Prostate gland (tissue), 2 donors: ENCODE results near the gene C3. TPM values are rescaled to one million over a fixed set of nuclear protein-coding genes. Genes with fewer than 3 reads are reported as not detected.

Experiments used
- DNase-seq: peaks from one replicate; pipeline ENCODE4 v3.0.0-alpha.2; 2019; ENCODE audit warnings: low spot score
- H3K27ac ChIP-seq, 2 donors: fragments of 200-600 bp; sonication (generic); 2 replicates each; pipeline ENCODE4 v1.5.1; 2017 to 2019
- H3K27me3 ChIP-seq: fragments of 200-600 bp; sonication (generic); replicated peaks from 2 replicates; pipeline ENCODE4 v1.5.1; 2019; ENCODE audit not compliant: insufficient read depth
- H3K36me3 ChIP-seq, 2 donors: fragments of 200-600 bp; sonication (generic); 1 replicate in 1 of 2; 2 replicates in 1 of 2; pipeline versions ENCODE4 v1.5.1 to v1.8.1; 2017 to 2019
- H3K4me1 ChIP-seq: fragments of 200-600 bp; sonication (generic); replicated peaks from 2 replicates; pipeline ENCODE4 v1.5.1; 2019
- H3K4me3 ChIP-seq, 2 donors: fragments of 200-600 bp; sonication (generic); 2 replicates each; pipeline ENCODE4 v1.5.1; 2017 to 2019
- H3K9me3 ChIP-seq: fragments of 200-600 bp; sonication (generic); 2 replicates; pipeline ENCODE4 v1.5.1; 2017
- POLR2A ChIP-seq: fragments of 450-650 bp; IDR thresholded peaks from one replicate; pipeline ENCODE4 v1.6.1; 2016; ENCODE audit warnings: antibody characterized with exemption, mild to moderate bottlenecking
- POLR2AphosphoS5 ChIP-seq: sonication (generic); formaldehyde crosslinking; IDR thresholded peaks from one replicate; pipeline ENCODE4 v1.6.1; 2017; ENCODE audit warnings: antibody characterized with exemption
- WGBS: methylation state at CpG from one replicate; pipeline ENCODE4 v1.1.5; 2018; 5-methylcytosine and 5-hydroxymethylcytosine counted together
- intact Hi-C: fragments of 100-400 bp; cut with DNase I; formaldehyde crosslinking; loops from one replicate; pipeline ENCODE4 v1.14.2; 2022
- total RNA-seq, 2 donors: library from RNA; depleted of rRNA; stranded (reverse); fragments of >200 nt; gene quantifications; one replicate each; pipeline ENCODE4 v1.1.0, GENCODE V29; 2016
- TF ChIP-seq, protein P1 (sequence below), 4 experiments: fragments of 200-600 bp in 2 of 4; fragments of 450-650 bp in 2 of 4; sonication (generic) in 2 of 4; IDR thresholded peaks; 1 replicate in 3 of 4; 2 replicates in 1 of 4; pipeline ENCODE4 v1.5.1; 2016 to 2019; ENCODE audit warnings: antibody characterized with exemption in 4 of 4, mild to moderate bottlenecking in 2 of 4, moderate library complexity in 2 of 4

C3 gene
- total RNA-seq, 2 donors from 2014 or later, result 95.1 to 165 TPM

DNA sequence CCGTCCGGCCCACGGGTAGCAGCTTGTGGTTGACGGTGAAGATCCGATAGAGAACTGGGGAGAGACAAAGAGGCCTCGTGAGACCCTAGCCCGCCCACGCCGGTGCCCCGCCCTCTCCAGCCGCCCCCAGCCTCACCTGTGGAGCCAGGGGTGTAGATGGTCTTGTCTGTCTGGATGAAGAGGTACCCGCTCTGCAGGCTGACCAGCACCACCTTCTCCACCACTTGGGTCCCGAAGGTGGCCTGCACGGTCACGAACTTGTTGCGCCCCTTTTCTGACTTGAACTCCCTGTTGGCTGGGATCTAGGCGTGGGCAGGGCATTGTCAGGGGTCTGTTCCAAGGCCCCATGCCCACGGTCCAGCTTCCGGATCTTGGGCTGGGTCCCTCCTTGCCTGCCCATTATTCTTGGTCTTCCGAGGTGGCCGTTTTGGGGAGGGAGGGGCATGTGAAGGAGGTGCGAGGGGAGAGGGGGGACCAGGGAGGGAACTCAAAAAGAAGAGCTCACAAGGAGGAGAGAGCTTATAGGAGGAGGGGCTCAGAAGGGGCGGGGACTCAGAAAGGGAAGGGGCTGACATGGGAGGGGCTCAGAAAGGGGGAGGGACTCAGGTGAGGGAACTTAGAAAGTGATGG, 2.2 kb downstream of the C3 start:
- intact Hi-C loops, result no loop called here
- WGBS, result 64% methylated on average over 23 of the region's 23 CpGs
- Histone ChIP-seq H3K4me1 (no peaks in the 10 kb centered on the region), H3K27ac (no peak overlapping the region), H3K9me3 (no peaks in the 10 kb centered on the region), H3K27me3 (no peaks in the 10 kb centered on the region), H3K36me3 (no peaks in the 10 kb centered on the region), H3K4me3 (no peak overlapping the region)
- no peak for DNase-seq
- TF ChIP-seq POLR2AphosphoS5 (no peak), POLR2A (no peak)
- TF ChIP-seq, protein P1, sequence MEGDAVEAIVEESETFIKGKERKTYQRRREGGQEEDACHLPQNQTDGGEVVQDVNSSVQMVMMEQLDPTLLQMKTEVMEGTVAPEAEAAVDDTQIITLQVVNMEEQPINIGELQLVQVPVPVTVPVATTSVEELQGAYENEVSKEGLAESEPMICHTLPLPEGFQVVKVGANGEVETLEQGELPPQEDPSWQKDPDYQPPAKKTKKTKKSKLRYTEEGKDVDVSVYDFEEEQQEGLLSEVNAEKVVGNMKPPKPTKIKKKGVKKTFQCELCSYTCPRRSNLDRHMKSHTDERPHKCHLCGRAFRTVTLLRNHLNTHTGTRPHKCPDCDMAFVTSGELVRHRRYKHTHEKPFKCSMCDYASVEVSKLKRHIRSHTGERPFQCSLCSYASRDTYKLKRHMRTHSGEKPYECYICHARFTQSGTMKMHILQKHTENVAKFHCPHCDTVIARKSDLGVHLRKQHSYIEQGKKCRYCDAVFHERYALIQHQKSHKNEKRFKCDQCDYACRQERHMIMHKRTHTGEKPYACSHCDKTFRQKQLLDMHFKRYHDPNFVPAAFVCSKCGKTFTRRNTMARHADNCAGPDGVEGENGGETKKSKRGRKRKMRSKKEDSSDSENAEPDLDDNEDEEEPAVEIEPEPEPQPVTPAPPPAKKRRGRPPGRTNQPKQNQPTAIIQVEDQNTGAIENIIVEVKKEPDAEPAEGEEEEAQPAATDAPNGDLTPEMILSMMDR (IDR thresholded peaks at IDR 0.05), result no peak

DNA sequence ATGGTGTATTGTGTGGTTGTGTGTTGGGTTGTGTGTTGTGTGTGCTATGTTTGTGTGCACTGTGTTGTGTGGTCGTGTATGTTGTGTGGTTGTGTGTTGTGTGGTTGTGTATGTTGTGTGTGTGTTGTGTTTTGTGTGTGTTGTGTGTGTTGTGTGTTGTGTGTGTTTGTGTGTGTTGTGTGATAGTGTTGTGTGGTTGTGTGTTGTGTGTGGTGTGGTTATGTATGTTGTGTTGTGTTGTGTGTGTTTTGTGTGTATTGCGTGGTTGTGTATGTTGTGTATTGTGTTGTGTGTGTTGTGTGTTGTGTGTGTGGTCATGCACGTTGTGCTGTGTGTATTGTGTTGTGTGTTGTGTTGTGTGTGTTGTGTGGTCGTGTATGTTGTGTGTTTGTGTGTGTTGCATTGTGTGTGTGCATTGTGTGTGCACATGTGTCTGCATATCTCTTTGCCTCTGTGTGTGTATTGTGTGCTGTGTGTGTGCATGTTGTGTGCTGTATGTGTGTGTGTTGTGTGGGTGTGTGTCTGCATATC, 2.9 kb downstream of the C3 start:
- DNase-seq, result no peak
- WGBS, result 86% methylated on average over 4 of the region's 4 CpGs
- Histone ChIP-seq H3K9me3 (no peaks in the 10 kb centered on the region), H3K4me1 (no peaks in the 10 kb centered on the region), H3K27me3 (no peaks in the 10 kb centered on the region), H3K4me3 (no peak overlapping the region), H3K36me3 (no peaks in the 10 kb centered on the region), H3K27ac (no peak overlapping the region)
- TF ChIP-seq, protein P1 (IDR thresholded peaks at IDR 0.05), result no peak
- TF ChIP-seq POLR2AphosphoS5 (no peak), POLR2A (no peak)
- intact Hi-C loops, result no loop called here

DNA sequence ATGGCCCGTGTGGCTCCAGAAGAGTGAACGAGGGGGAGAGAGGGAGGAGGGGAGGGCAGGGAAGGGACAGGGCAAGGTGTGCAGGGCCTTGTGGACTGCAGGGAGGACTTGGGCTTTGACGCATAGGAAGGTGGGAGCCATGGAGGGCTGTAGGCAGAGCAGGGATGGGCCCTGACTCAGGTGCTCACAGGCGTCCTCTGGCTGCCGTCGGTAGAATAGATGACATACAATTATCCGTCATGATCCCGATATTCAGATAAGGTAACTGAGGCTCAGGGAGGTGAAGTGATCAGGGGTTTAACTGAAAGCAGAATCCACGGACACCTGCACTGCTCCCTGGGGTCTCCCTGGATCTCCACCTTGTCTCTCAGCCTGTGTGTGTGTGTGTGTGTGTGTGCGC, 3.4 kb downstream of the C3 start:
- 66% methylated on average over 10 of the region's 10 CpGs for WGBS
- Histone ChIP-seq H3K36me3 (no peaks in the 10 kb centered on the region), H3K27me3 (no peaks in the 10 kb centered on the region), H3K27ac (no peak overlapping the region), H3K4me3 (no peak overlapping the region), H3K4me1 (no peaks in the 10 kb centered on the region), H3K9me3 (no peaks in the 10 kb centered on the region)
- intact Hi-C loops, result no loop called here
- DNase-seq, result no peak
- TF ChIP-seq POLR2A (no peak), POLR2AphosphoS5 (no peak)
- TF ChIP-seq, protein P1 (IDR thresholded peaks at IDR 0.05), result no peak

DNA sequence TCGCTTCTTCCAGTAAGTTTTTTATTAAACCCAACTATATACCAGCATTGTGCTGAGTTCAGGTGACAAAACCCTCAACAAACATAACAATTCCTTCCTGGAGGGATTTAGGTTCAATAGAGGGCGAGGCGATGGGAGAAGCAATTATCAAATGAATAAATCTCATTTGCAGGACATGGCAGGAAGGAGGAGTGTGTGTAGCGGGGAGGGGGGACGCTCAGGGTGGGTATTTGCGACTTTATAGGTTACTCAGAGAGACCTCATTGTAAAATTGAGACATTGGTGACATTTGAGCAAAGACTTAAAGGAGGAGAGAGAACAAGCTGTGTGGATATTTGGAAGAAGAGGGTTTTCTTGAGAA, 3.9 kb downstream of the C3 start:
- no peak for DNase-seq
- Histone ChIP-seq H3K27ac (no peak overlapping the region), H3K4me1 (no peaks in the 10 kb centered on the region), H3K9me3 (no peaks in the 10 kb centered on the region), H3K27me3 (no peaks in the 10 kb centered on the region), H3K4me3 (no peak overlapping the region), H3K36me3 (no peaks in the 10 kb centered on the region)
- WGBS, result 45% methylated on average over 6 of the region's 6 CpGs
- intact Hi-C loops, result no loop called here
- TF ChIP-seq, protein P1 (IDR thresholded peaks at IDR 0.05), result no peak
- no peak for TF ChIP-seq POLR2AphosphoS5
- no peak for TF ChIP-seq POLR2A
